Stimulated activated CD8-positive, alpha-beta memory T cell treated with anti-CD3 and anti-CD28 coated beads, Interleukin-4, amount 100 ng/mL, for 48 hours (primary cell): Measurements from ENCODE around the gene VSIG10L2.
"Not testable (repeated sequence)": the region's sequence is repeated elsewhere in the genome, so short reads cannot be mapped to it uniquely, and the experiment has no call there.

Experiments used
- DNase-seq: peaks from one replicate; pipeline ENCODE4 v3.0.0-alpha.2; 2020

VSIG10L2 gene

GRCh38 chr11:125945797-125946520 lies at the start of gene VSIG10L2:
Gene VSIG10L2 (plus strand): TSS chr11:125946044. CDS start chr11:125946056, 12 bp downstream.
- peak; percentile 11 for DNase-seq

GRCh38 chr11:125901872-125902271 lies 44.0 kb upstream of the VSIG10L2 start:
- DNase-seq, result no peak

GRCh38 chr11:125902277-125902926 lies 43.4 kb upstream of the VSIG10L2 start:
- no peak for DNase-seq

GRCh38 chr11:125902927-125903710 lies 42.7 kb upstream of the VSIG10L2 start, which contains the start of gene PUS3:
Gene PUS3 (minus strand): TSS chr11:125903206. CDS start chr11:125896284, 6,922 bp downstream.
- peak; percentile 93 for DNase-seq

GRCh38 chr11:125903711-125904659 lies 41.9 kb upstream of the VSIG10L2 start, which contains the start of gene DDX25:
Gene DDX25 (plus strand): TSS chr11:125904508. CDS start chr11:125904518, 10 bp downstream.
- peak; percentile 42 for DNase-seq

- no peak for DNase-seq
Observed at GRCh38 chr11:125904678-125905077, 41.2 kb upstream of the VSIG10L2 start.

- DNase-seq, result no peak
Observed at GRCh38 chr11:125910226-125910849, 35.5 kb upstream of the VSIG10L2 start.

- DNase-seq, result not testable (repeated sequence)
Observed at GRCh38 chr11:125914601-125915000, 31.2 kb upstream of the VSIG10L2 start.

GRCh38 chr11:125916683-125917347 lies 29.0 kb upstream of the VSIG10L2 start:
- DNase-seq, result no peak

- DNase-seq, result no peak
Observed at GRCh38 chr11:125918140-125918840, 27.6 kb upstream of the VSIG10L2 start.

- no peak for DNase-seq
Observed at GRCh38 chr11:125921042-125921441, 24.8 kb upstream of the VSIG10L2 start.

- no peak for DNase-seq
Observed at GRCh38 chr11:125922156-125922555, 23.7 kb upstream of the VSIG10L2 start.

- DNase-seq, result peak; percentile 71
Observed at GRCh38 chr11:125923012-125923579, 22.7 kb upstream of the VSIG10L2 start.

- no peak for DNase-seq
Observed at GRCh38 chr11:125923633-125924032, 22.2 kb upstream of the VSIG10L2 start.

GRCh38 chr11:125924384-125925007 lies 21.3 kb upstream of the VSIG10L2 start:
- DNase-seq, result no peak

GRCh38 chr11:125925247-125925740 lies 20.6 kb upstream of the VSIG10L2 start:
- DNase-seq, result no peak

- DNase-seq, result no peak
Observed at GRCh38 chr11:125925804-125926203, 20.0 kb upstream of the VSIG10L2 start.

GRCh38 chr11:125926682-125927081 lies 19.2 kb upstream of the VSIG10L2 start:
- no peak for DNase-seq

GRCh38 chr11:125929445-125930075 lies 16.3 kb upstream of the VSIG10L2 start:
- no peak for DNase-seq
